HCT116 (cell line): ENCODE data around the gene HORMAD2. TPM values are rescaled to one million over a fixed set of nuclear protein-coding genes. Genes with fewer than 3 reads are reported as not detected.

Experiments used
- ATAC-seq: fragments of 200-7000 bp; cut with Tn5 transposase; 2 replicates; pipeline ENCODE4 v1.9.1; 2020; ENCODE audit warnings: mild to moderate bottlenecking, moderate library complexity
- BruUV-seq: library from RNA; stranded (reverse); fragments of 400-500 nt; replicated peaks from 2 replicates; lab custom pipeline; 2021; lab: Mats Ljungman, UMichigan
- CTCF ChIA-PET: fragments of 300-600 bp; sonication (Branson Sonifier 250); formaldehyde crosslinking; loops from one replicate; lab custom pipeline; 2021; ENCODE audit warnings: antibody characterized with exemption; lab: Charles Lee
- POLR2A ChIA-PET: fragments of 300-600, 350-600 bp; sonication (Branson Sonifier 250); formaldehyde crosslinking; loops from one replicate; lab custom pipeline; 2021; ENCODE audit warnings: antibody characterized with exemption; lab: Charles Lee
- RAD21 ChIA-PET, 2 experiments: fragments of 300-600 bp; sonication (Branson Sonifier 250); formaldehyde crosslinking; loops; one replicate each; lab custom pipeline; 2023; ENCODE audit warnings: low total read pairs in 2 of 2; ENCODE audit not compliant: uncharacterized antibody in 2 of 2, unreplicated experiment in 2 of 2, low non-redundant PET in 1 of 2; lab: Charles Lee
- DNase-seq: peaks from one replicate; pipeline ENCODE4 v3.0.0-alpha.2; 2010; ENCODE audit warnings: low read depth, low spot score
- H2AFZ ChIP-seq: fragments of 200-600 bp; shearing (Covaris generic), sonication (generic); 2 replicates; pipeline ENCODE4 v1.6.1; 2017; ENCODE audit warnings: low read depth, mixed run types, mixed read lengths, antibody characterized with exemption, low read length; ENCODE audit not compliant: poor library complexity, severe bottlenecking
- H3K27ac ChIP-seq: 2 replicates; pipeline ENCODE4 v1.5.1; 2012; ENCODE audit warnings: low read depth, low read length
- H3K27me3 ChIP-seq: fragments of 200-600 bp; sonication (generic); 2 replicates; pipeline ENCODE4 v1.6.1; 2016; ENCODE audit warnings: mixed run types, low read length, mixed read lengths; ENCODE audit not compliant: insufficient read depth
- H3K36me3 ChIP-seq, 2 experiments: fragments of 200-500 bp in 1 of 2; fragments of 200-600 bp in 1 of 2; sonication (Bioruptor generic) in 1 of 2; sonication (generic) in 1 of 2; 2 replicates each; pipeline versions ENCODE4 v1.5.1 to v1.6.1; 2014 to 2016; ENCODE audit warnings: low read length in 2 of 2, inconsistent platforms in 1 of 2, mixed read lengths in 1 of 2, mixed run types in 1 of 2; ENCODE audit not compliant: insufficient read depth in 2 of 2, control insufficient read depth in 1 of 2
- H3K4me1 ChIP-seq, 2 experiments: fragments of 200-600 bp in 1 of 2; sonication (generic) in 1 of 2; 2 replicates each; pipeline versions ENCODE4 v1.5.1 to v1.6.1; 2012 to 2017; ENCODE audit warnings: low read length in 2 of 2, inconsistent platforms in 1 of 2, mild to moderate bottlenecking in 1 of 2, mixed read lengths in 1 of 2, mixed run types in 1 of 2, moderate library complexity in 1 of 2; ENCODE audit not compliant: insufficient read depth in 2 of 2, control insufficient read depth in 1 of 2
- H3K4me2 ChIP-seq: fragments of 200-600 bp; sonication (generic); 2 replicates; pipeline ENCODE4 v1.6.1; 2017; ENCODE audit warnings: mixed run types, low read length, mixed read lengths
- H3K4me3 ChIP-seq, 2 experiments: fragments of 200-600 bp in 1 of 2; sonication (generic) in 1 of 2; replicated peaks in 1 of 2; 2 replicates each; pipeline ENCODE4 v1.5.1; 2011 to 2016; ENCODE audit warnings: low read length in 2 of 2, control low read depth in 1 of 2, low read depth in 1 of 2, mild to moderate bottlenecking in 1 of 2, mixed read lengths in 1 of 2, mixed run types in 1 of 2
- H3K79me2 ChIP-seq: fragments of 200-600 bp; sonication (generic); 2 replicates; pipeline ENCODE4 v1.6.1; 2017; ENCODE audit warnings: mild to moderate bottlenecking, mixed run types, low read length, moderate library complexity, mixed read lengths; ENCODE audit not compliant: insufficient read depth
- H3K9ac ChIP-seq: fragments of 200-600 bp; sonication (generic); 2 replicates; pipeline ENCODE4 v1.6.1; 2016; ENCODE audit warnings: low read length, mixed read lengths
- H3K9me2 ChIP-seq: fragments of 200-600 bp; sonication (generic), shearing (Covaris generic); 2 replicates; pipeline ENCODE4 v1.6.1; 2017; ENCODE audit warnings: mixed run types, mild to moderate bottlenecking, moderate library complexity; ENCODE audit not compliant: insufficient read depth
- H3K9me3 ChIP-seq, 2 experiments: fragments of 200-500 bp in 1 of 2; fragments of 200-600 bp in 1 of 2; sonication (Bioruptor generic) in 1 of 2; sonication (generic) in 1 of 2; 2 replicates each; pipeline ENCODE4 v1.6.1; 2014 to 2017; ENCODE audit warnings: low read length in 2 of 2, mixed read lengths in 2 of 2, inconsistent platforms in 1 of 2, low read depth in 1 of 2, mild to moderate bottlenecking in 1 of 2, mixed run types in 1 of 2, moderate library complexity in 1 of 2; ENCODE audit not compliant: control insufficient read depth in 1 of 2, insufficient read depth in 1 of 2
- H4K20me1 ChIP-seq: fragments of 200-600 bp; sonication (generic), shearing (Covaris generic); 2 replicates; pipeline ENCODE4 v1.6.1; 2017; ENCODE audit warnings: mixed run types, mild to moderate bottlenecking, moderate library complexity; ENCODE audit not compliant: insufficient read depth
- ATF3 ChIP-seq: IDR thresholded peaks from 2 replicates; pipeline ENCODE4 v1.6.1; 2012
- CBX3 ChIP-seq: IDR thresholded peaks from 2 replicates; pipeline ENCODE4 v1.6.1; 2012; ENCODE audit warnings: low read depth
- CEBPB ChIP-seq: IDR thresholded peaks from 2 replicates; pipeline ENCODE4 v1.6.1; 2012; ENCODE audit warnings: low read depth
- CTCF ChIP-seq, 3 experiments: fragments of 200-600 bp in 1 of 3; sonication (generic) in 1 of 3; IDR thresholded peaks in 2 of 3; conservative IDR thresholded peaks in 1 of 3; 2 replicates each; pipeline ENCODE4 v1.5.1; 2012 to 2017; ENCODE audit warnings: low read depth in 2 of 3, low read length in 2 of 3, antibody characterized with exemption in 1 of 3, borderline replicate concordance in 1 of 3, control low read depth in 1 of 3, mild to moderate bottlenecking in 1 of 3, mixed read lengths in 1 of 3, mixed run types in 1 of 3, moderate library complexity in 1 of 3; ENCODE audit not compliant: insufficient read depth in 1 of 3
- ELF1 ChIP-seq: IDR thresholded peaks from 2 replicates; pipeline ENCODE4 v1.6.1; 2012; ENCODE audit warnings: low read depth, borderline replicate concordance
- EZH2phosphoT487 ChIP-seq: fragments of 200-600 bp; IDR thresholded peaks from 2 replicates; pipeline ENCODE4 v1.6.1; 2018; ENCODE audit warnings: antibody characterized with exemption, borderline replicate concordance
- FOSL1 ChIP-seq: IDR thresholded peaks from 2 replicates; pipeline ENCODE4 v1.6.1; 2012; ENCODE audit warnings: low read depth
- JUND ChIP-seq: IDR thresholded peaks from 2 replicates; pipeline ENCODE4 v1.6.1; 2012
- MAX ChIP-seq: IDR thresholded peaks from 2 replicates; pipeline ENCODE4 v1.6.1; 2012
- SIN3A ChIP-seq: IDR thresholded peaks from 2 replicates; pipeline ENCODE4 v1.6.1; 2012; ENCODE audit warnings: low read depth
- SRF ChIP-seq: IDR thresholded peaks from 2 replicates; pipeline ENCODE4 v1.6.1; 2012; ENCODE audit warnings: low read depth
- TCF7L2 ChIP-seq: IDR thresholded peaks from 2 replicates; pipeline ENCODE4 v1.7.0; 2011; ENCODE audit warnings: borderline replicate concordance, inconsistent platforms; ENCODE audit not compliant: insufficient read depth, insufficient read length; ENCODE audit errors: extremely low read depth
- YY1 ChIP-seq: IDR thresholded peaks from 2 replicates; pipeline ENCODE4 v1.6.1; 2011; ENCODE audit warnings: low read length, low read depth, moderate library complexity, mild to moderate bottlenecking; ENCODE audit not compliant: insufficient replicate concordance; ENCODE audit errors: extremely low read depth
- ZFX ChIP-seq: fragments of 450-650 bp; IDR thresholded peaks from 2 replicates; pipeline ENCODE4 v1.6.1; 2017
- ZNF274 ChIP-seq: fragments of 200-500 bp; sonication (Bioruptor generic); IDR thresholded peaks from 2 replicates; pipeline ENCODE4 v1.6.1; 2014; ENCODE audit warnings: mild to moderate bottlenecking, low read depth, low read length, inconsistent platforms
- intact Hi-C: fragments of 100-400 bp; cut with micrococcal nuclease; formaldehyde crosslinking; loops from 2 replicates; pipeline ENCODE4 v1.10.0; 2022
- total RNA-seq: library from RNA; stranded (reverse); gene quantifications from one replicate; pipeline ENCODE4 v1.2.1, GENCODE V29; 2021; ENCODE audit not compliant: unreplicated experiment

The HORMAD2 gene
- total RNA-seq, 1 experiment from 2014 or later, result not detected

DNA sequence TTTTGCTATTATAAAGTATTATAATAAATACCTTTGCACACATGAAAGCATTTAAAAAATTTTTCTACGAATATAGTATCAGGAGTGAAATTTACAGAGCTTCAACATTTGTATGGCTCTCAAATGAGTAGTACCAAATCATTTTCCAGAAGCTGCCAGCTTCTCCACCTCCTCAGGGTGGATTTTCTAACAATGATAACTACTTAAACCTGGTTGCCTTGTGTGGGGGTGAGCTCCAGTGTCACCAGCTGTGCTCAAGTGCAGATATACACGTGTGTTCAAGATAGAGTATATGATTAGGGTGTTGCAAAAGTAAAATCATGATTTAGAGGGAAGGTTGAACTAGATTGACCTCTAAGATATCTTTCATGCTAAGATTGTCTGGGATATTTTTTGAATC lies 48.2 kb downstream of the HORMAD2 start (continued):
- no peak for TF ChIP-seq ATF3
- no peak for TF ChIP-seq ZFX

DNA sequence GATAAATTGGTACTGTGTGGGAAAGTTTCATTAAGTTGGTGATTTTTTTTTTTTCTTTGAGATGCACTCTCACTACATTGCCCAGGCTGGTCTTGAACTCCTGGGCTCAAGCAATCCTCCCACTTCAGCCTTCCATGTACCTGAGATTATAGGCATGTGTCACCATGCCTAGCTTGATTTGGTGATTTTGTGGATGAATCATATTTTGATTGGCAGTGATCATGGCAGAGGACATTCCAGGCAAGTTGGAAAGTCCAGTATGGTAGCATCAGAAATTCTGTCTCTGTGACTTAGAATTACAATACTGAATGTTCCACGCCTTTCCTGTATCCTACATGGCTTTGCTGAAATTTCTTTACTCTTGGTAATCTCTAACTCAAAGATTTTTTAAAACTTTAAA lies 49.4 kb downstream of the HORMAD2 start:
- ChIA-PET CTCF (no interaction called here), RAD21 (no interaction called here), POLR2A (interaction anchor here (0.9 kb wide), 1 partner anchor 76 kb away, joined by 3 read pairs; no protein-coding TSS in a partner anchor)
- Histone ChIP-seq H3K36me3 (no peaks in the 10 kb centered on the region), H2AFZ (peak overlapping the region; percentile 1), H3K4me2 (no peak overlapping the region), H3K27me3 (no peaks in the 10 kb centered on the region), H3K27ac (no peak overlapping the region), H3K9me3 (no peaks in the 10 kb centered on the region), H3K4me1 (peaks cover 0 to 4% of the 10 kb centered on the region in 2 experiments; a peak in 1 of 4 replicates), H4K20me1 (no peaks in the 10 kb centered on the region), H3K79me2 (no peaks in the 10 kb centered on the region), H3K9ac (no peak overlapping the region), H3K9me2 (no peaks in the 10 kb centered on the region), H3K4me3 (no peak overlapping the region)
- ATAC-seq (no peak), DNase-seq (no peak)
- TF ChIP-seq CBX3 (peak; percentile 21; the same call in 1 of the 2 replicates), ELF1 (no peak)
- BruUV-seq, result no TSS peak
- intact Hi-C loops, result no loop called here

DNA sequence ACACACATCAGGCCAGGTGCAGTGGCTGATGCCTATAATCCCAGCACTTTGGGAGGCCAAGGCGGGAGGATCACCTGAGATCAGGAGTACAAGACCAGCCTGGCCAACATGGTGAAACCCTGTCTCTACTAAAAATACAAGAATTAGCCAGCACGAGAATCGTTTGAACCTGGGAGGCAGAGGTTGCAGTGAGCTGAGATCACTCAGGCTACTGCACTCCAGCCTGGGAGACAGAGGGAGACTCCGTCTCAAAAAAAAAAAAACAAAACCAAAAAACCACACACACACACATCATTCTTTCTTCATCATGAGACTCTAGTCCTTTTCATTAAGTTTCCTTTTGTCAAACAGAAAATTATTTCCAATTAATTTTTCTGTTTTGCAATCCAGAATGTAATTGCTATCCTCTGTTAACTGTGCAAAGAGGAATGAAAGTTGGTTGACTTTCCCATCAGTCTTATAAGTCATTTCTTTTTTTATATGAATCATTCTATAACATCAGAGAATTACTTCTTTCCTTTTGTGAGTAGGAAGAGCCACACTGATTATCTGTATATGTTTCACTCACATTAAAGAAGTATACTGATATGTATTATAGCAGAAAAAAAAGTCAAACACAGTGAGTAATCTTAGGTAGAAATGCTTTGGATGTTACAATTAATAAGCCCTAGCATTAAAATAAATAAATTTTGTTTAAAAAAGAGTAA lies 52.2 kb downstream of the HORMAD2 start:
- H2AFZ ChIP-seq, result peak overlapping the region; percentile 88
- ATAC-seq (no peak), DNase-seq (no peak)
- no peak overlapping the region for H3K4me3 ChIP-seq
- ChIA-PET RAD21 (no interaction called here), POLR2A (interaction anchor here (1.1 kb wide), 1 partner anchor 12 kb away, joined by 3 read pairs; no protein-coding TSS in a partner anchor), CTCF (no interaction called here)
- no peak overlapping the region for H3K9ac ChIP-seq
- H3K36me3 ChIP-seq, result no peaks in the 10 kb centered on the region
- H3K9me3 ChIP-seq, result no peaks in the 10 kb centered on the region
- BruUV-seq, result no TSS peak
- H3K4me2 ChIP-seq, result no peak overlapping the region
- H3K79me2 ChIP-seq, result no peaks in the 10 kb centered on the region
- H3K27ac ChIP-seq, result no peak overlapping the region
- no peaks in the 10 kb centered on the region for H3K27me3 ChIP-seq
- H3K4me1 ChIP-seq, result peaks cover 0 to 4% of the 10 kb centered on the region in 2 experiments; a peak in 1 of 4 replicates
- intact Hi-C loops, result no loop called here
- H4K20me1 ChIP-seq, result no peaks in the 10 kb centered on the region
- no peaks in the 10 kb centered on the region for H3K9me2 ChIP-seq
- no peak for TF ChIP-seq CEBPB
- no peak for TF ChIP-seq CBX3
- no peak for TF ChIP-seq FOSL1
- TF ChIP-seq JUND, result no peak
- TF ChIP-seq SIN3A, result no peak
- TF ChIP-seq MAX, result no peak
- TF ChIP-seq SRF, result no peak
- TF ChIP-seq TCF7L2, result no peak
- TF ChIP-seq CTCF (IDR thresholded peaks at IDR 0.05 in 2 of 3, conservative IDR thresholded peaks at IDR 0.05 in 1 of 3; ENCODE audit: borderline replicate concordance in 1 of 3, insufficient read depth in 1 of 3, low read depth in 2 of 3, low read length in 2 of 3), result no peak
- TF ChIP-seq YY1, result no peak
- no peak for TF ChIP-seq ELF1
- no peak for TF ChIP-seq ZFX
- no peak for TF ChIP-seq ZNF274
- no peak for TF ChIP-seq EZH2phosphoT487
